ENCODE data around the gene SRGAP3.

SRGAP3 gene

DNA sequence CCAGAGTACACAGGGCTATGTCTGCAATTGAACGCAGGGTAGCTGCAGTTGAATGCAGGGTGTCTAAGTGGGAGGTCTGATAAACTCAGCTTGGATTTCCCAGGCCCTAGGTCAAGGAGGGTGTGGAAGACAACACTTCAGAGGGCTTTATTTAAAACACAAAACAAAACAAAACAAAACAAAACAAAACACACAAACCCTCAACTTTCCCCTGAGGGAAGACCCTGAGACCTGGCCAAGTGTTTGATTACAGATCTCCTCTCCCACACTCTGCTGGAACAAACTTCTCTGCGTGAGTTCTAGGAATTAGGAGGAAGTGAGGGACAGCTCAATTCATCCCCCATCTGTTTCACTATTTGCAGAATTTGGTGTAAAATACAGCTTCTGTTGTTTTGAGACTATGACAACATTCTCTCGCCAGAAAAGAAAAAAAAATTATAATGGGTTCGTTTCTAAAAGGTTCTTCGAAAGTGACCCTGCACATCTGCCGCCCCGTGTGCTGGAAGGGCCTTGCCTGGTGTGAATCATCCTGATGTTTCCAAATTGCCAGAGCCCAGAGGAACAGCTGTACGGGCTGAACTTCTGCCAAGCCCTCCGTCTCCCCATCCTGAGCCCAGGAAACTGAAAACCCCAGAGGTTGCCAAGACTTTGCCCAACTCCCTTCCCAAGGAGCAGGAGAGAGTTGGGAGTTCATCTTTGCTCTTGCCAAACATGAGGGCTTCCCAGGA is 212.9 kb downstream of the SRGAP3 start:
- DNase-seq: no peak

DNA sequence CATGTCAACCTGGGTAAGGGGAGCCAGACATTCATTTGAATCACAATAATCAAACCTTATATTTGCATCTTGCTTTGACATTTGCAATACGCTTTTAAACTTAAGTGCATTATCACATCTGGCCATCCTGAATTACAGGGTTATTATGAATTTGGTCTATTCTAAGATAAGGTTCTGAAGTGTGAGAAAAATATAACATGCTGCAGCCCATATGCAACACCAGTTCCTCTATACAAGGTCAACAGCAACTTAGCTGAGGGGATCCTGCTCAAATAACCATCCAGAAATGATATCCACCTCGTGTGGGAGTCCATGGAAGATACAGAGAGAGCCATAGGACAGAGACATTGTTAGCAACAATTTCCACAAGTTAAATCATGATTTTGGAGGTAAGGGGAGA is 213.5 kb downstream of the SRGAP3 start:
- DNase-seq: no peak

- no peak for DNase-seq
Measured at GRCh38 chr3:9035473-9035872, 214.0 kb downstream of the SRGAP3 start.

GRCh38 chr3:9033867-9034266 is 215.6 kb downstream of the SRGAP3 start:
- DNase-seq: no peak

DNA sequence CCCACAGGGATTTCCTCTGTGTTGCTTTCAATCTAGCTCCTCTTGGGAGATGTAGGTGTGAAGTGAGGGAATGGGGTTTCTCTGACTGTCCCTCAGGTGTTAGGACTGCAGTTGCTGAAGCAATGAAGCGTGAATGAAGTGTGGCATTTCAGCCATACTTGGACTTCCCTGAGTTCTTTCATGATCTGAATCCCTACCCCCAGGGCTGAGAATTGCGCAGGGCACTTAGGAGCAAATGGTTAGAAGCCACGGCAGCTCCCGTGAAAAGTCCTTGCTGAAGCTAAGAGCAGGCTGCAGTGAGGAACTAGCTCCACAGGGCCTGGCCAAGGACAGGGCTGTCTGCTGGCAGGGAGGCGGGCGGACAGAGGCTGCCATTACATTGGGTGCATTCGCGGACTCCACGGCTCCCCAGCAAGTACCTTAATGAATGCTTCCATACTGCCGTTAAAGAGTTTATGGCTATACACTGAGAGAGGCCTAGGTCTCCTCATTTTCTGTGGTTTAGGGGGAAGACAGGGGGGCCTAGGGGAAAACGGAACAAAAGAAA is 217.1 kb downstream of the SRGAP3 start:
- no peak for DNase-seq

GRCh38 chr3:9030034-9030433 is 219.4 kb downstream of the SRGAP3 start:
- DNase-seq: no peak

GRCh38 chr3:9028134-9028533 is 221.3 kb downstream of the SRGAP3 start:
- DNase-seq: no peak

DNA sequence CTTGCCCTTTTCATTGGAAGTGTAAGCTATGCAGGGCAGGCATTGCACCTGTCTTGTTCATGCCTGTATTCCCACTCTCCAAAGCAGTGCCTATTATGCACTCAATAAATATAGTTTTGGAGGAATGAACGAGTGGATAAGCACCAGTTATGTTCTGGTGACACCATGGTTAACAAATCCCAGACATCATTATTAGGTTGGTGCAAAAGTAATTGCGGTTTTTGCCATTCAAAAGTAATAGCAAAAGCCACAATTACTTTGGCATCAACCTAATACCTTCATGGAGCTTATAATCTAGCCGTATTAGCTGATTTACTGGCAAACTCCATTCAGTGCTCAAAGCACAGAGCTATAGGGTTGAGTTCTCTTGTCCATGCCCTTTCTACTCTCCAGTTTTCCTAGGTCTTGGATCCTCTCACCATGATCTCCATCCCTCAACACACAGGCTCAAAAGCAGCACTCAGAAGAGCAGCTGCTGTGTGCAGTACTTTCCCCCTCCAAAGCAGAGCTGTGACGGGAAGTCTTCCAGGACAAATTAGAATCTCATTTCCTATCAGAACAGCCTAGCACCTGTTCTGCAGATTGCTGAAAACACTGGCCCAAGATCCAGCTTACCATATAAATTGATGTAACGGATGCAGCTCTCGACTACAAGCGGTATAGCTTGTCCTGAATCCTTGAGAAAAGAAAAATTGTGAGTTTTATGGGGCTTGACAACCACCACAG is 223.0 kb downstream of the SRGAP3 start:
- no peak for DNase-seq

GRCh38 chr3:9024341-9024740 is 225.1 kb downstream of the SRGAP3 start:
- no peak for DNase-seq

DNA sequence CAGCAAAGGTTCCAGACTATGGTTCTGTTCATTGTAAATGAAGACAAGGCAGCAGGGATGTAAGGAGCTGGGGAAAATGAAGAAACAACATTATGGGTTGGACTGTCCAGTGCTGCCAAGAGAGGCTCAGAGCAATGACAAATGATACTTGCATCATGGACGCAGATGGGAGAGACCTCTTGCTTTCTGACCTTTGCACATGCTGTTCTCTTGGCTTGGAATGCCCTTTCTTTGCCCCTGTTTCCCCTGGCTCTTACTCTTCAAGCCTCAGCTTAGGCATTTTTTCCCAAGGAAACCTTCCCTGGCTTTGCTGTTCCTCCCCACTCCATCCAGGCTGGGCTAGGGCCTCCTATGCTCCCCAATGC is 226.2 kb downstream of the SRGAP3 start:
- no peak for DNase-seq

- no peak for DNase-seq
Measured at GRCh38 chr3:9022305-9023225, 226.9 kb downstream of the SRGAP3 start.

DNA sequence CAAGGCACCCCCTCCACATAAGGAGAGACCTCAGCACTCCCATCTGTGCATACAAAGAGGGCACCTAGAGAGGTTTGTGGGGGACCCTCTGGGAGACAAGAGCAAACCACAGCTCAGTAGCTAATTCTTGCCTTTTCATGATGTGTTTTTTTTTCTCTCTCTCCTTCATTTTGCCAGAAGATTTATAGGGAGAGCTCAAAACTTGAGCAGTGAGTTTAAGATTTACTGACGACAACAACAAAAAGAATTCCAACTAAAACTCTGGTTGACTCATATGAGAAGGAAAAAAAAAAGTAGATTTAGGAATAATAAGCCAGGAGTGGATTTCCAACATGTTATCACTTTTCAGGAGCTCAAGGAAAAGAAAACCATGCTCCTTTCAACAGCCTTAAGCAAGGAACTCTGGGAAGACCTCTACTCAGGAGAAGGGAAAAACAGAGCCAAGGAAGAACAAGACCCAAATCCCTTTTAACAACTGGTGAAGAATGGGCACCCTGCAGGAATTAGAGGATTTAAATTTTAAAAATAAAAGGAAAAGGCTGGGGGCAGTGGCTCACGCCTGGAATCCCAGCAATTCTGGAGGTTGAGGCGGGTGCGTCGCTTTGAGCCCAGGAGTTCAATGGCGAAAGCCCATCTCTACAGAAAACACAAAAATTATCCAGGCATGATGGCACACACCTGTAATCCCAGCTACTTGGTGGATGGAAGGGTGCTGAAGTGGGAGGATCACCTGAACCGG is 228.0 kb downstream of the SRGAP3 start:
- DNase-seq: no peak

GRCh38 chr3:9020426-9020825 is 229.0 kb downstream of the SRGAP3 start:
- DNase-seq: no peak

GRCh38 chr3:9019259-9019961 is 230.0 kb downstream of the SRGAP3 start:
- no peak for DNase-seq

- no peak for DNase-seq
Measured at GRCh38 chr3:9015250-9015649, 234.2 kb downstream of the SRGAP3 start.

DNA sequence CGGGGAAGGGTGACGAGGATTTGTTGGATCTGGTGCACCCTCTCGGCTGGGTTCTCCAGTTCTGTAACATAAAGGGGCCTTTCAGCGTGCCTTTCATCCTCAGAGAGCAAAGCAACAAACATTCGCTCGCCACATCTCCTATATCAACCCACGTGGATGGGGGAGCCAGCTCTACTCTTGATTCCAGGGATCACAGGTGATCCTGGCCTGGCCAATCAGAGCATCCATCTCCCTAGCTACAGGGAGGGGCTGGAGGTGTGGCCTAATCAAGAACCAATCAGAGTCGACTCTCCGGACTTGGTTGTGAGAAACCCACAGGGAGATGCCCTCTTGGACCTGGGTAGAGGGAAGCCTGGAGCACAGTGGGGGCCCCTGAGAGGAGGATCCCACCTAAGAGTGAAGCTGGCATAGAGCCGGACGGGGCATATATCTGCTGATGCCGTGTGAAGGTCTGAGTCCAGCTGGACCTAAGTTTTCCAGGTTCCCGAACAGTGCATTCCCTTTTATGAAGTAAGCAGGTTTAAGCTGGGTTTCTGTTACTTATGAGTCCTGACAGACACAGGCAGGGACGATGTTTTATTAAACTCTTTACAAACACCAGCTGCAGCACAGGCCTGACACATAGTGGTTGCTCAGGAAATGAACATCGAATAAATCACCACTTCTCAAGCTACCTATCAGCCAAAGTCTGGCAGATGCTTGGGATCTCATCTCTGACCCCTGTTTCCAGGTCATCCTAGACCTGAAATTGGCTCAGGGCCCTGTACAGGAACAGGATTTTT is 235.5 kb downstream of the SRGAP3 start:
- DNase-seq: no peak

DNA sequence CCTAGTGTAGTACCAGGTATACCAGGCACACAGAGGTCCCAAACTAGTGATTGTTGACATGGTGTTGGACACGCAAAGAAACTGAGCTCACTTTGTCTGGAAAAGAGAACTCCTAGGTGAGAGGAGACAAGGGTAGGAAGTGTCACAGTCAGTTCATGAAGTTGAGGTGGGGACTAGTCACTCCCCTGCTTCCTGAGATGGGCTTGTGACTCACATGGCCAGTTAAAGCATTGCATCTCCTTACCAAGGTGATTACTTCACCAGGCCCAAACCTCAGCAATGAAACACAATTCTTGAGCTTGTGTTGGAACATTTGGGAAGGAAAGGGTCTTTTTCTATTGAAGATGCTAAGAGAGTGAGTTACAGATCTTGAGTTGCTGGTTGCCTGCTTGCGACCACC is 236.9 kb downstream of the SRGAP3 start:
- no peak for DNase-seq

DNA sequence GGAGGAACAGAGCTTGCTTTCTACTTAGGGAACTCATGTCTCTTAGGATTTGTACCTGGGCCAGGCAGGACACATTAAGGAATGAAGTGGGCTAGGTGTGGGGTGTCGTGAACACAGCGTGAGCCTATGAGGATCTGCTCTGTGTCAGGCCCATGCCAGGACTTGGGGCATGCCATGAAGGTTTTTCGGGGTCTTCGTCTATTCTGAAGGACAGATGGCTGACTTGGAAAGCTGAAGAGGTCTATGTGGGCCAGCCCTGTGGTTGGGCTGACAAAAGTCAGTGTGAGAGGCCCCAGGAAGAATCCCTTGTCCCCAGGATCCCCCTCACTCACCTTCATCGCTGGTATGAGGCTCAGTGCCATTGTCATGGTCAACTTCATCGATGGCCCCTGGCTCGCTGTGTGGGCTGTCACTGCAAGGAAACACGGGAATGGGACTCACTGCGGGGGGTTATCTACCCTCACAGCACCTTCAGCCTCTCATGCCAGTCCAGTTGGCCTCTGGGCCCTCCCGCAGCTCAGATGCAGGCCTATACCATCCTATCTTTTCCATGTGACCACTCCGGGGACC is 239.4 kb downstream of the SRGAP3 start:
- no peak for DNase-seq

DNA sequence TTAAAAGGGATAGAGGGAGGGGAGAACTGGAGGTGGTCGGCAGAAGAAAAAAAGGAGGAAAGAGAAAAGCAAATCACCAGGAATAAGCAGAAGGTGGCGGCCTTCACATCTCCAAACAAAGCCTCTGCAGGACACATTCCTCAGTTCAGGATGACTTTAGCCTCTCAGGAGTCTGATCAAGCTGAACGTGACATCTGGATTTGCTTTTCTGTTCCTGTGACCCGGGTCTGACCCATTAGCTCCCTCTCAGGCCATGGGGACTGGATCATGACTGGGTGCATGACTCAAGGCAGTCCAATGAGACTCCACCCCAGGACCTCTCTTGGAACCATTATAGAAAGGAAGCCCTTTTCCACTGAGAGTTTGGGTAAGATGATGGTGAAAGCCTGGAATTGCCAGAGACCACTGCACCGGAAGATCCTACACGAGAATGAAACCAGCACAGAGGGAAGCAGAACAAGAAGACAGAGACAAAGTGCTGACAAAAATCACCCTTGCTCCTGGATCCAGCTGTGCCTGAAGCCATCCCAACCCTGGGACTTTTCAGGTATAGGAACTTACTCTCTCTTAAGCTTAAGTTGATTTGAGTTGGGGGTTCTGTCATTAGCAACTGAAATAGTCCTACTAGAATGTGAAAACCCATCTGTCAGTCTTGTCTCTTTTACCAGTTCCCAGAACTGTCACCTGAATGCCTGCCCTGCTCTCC is 240.7 kb downstream of the SRGAP3 start:
- DNase-seq: no peak

DNA sequence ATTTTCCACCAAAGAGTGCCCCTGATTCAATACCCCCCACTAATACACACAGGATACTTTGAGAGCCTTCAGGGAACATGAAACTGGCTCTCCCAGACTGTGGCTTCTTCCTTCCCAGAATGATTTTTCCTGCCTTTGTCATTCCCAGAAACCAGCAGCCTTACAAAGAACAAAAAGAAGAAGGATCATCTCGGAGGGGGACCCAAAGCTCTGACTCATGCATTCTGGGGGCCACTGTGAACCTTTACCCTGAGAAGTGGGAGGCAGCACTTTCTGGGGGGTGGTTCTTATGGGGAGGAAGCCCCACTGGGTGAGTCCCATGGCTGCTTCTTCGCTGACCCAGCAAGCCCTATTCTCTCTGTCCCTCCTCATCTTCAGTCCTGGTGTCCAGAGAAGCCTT is 241.5 kb downstream of the SRGAP3 start:
- DNase-seq: no peak
